ENCODE measurements around the gene FRY. TPM values are rescaled to one million over a fixed set of nuclear protein-coding genes. Genes with fewer than 3 reads are reported as not detected.

Gene FRY
- total RNA-seq, 2 experiments from 2014 or later = 3.0 to 7.0 TPM

DNA sequence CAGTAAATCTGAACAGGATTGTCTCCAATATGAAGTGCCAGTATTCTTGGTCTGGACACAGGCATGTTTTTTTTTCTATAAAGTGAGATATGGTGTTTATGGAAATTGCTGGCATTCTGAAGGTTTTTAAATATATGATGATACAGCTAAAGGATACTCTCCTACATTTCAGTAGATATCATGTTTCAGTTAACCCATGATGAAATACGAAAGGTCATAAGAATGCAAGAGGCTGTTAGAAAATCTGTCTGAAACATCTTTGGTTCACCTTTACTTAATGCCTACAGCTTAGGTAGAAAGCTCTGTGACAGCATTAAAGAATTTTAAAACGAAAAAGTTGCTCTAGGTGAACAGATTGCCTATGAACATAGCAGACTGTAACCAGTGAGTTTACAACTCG is 9.1 kb downstream of the FRY start:
- Histone ChIP-seq H2AFZ (ENCODE audit: low read length) (no peak overlapping the region), H4K20me1 (ENCODE audit: insufficient read depth, low read length) (no peaks in the 10 kb centered on the region), H3K9me2 (ENCODE audit: insufficient read depth, low read length) (no peaks in the 10 kb centered on the region), H3K27ac (ENCODE audit: low read depth, low read length, poor library complexity, severe bottlenecking) (no peak overlapping the region), H3K4me2 (ENCODE audit: low read length) (no peak overlapping the region), H3K9me3 (ENCODE audit: low read length) (no peaks in the 10 kb centered on the region), H3K79me2 (ENCODE audit: insufficient read depth, low read depth, low read length) (no peaks in the 10 kb centered on the region), H3K36me3 (ENCODE audit: insufficient read depth, low read length) (no peaks in the 10 kb centered on the region), H3K4me1 (ENCODE audit: insufficient read depth, low read length, poor library complexity, severe bottlenecking) (peaks cover under 1% of the 10 kb centered on the region), H3K4me3 (ENCODE audit: low read depth, low read length, poor library complexity, severe bottlenecking) (no peak overlapping the region)
- no peak for DNase-seq (ENCODE audit: low spot score)
- ChIA-PET POLR2A (interaction anchor here (1.3 to 1.7 kb wide), 3 partner anchors 8 to 547 kb away, joined by 4 to 9 read pairs (median 4); partner anchors contain the start of gene FRY), CTCF (ENCODE audit: unreplicated experiment) (no interaction called here)
- intact Hi-C loops (cut with micrococcal nuclease; ENCODE audit: unreplicated experiment) = loop anchor here (10.0 kb wide), 1 partner anchor 384 kb away; the partner anchor contains the start of gene N4BP2L1
- BruUV-seq (replicated peaks) = no TSS peak
- TF ChIP-seq CTCF (conservative IDR thresholded peaks at IDR 0.05; ENCODE audit: low read length) = no peak
- TF ChIP-seq EZH2phosphoT487 (IDR thresholded peaks at IDR 0.05; ENCODE audit: borderline replicate concordance, low read depth, low read length) = no peak

DNA sequence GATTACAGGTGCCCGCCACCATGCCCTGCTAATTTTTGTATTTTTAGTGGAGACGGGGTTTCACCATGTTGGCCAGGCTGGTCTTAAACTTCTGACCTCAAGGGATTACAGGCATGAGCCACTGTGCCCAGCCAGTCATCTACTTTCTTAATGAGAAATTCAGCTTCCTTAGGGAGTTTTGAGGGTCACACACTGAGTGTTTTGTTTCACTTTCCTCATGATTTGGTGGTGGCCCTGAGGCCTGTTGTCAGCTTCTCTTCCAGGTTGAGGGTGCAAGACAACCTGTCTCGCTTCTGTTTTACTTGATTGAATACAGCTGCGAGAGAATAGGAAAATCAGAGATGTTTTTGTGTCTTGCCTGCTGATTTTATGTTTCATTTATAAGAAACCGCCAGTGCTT is 9.9 kb downstream of the FRY start:
- no peak overlapping the region for H3K27ac ChIP-seq (ENCODE audit: low read depth, low read length, poor library complexity, severe bottlenecking)

More for the DNA sequence above, 9.9 kb downstream of the FRY start:
- H3K36me3 ChIP-seq (ENCODE audit: insufficient read depth, low read length) = no peaks in the 10 kb centered on the region
- no TSS peak for BruUV-seq (replicated peaks)
- no peak for DNase-seq (ENCODE audit: low spot score)
- peaks cover 8% of the 10 kb centered on the region for H3K4me1 ChIP-seq (ENCODE audit: insufficient read depth, low read length, poor library complexity, severe bottlenecking)
- ChIA-PET CTCF (ENCODE audit: unreplicated experiment) (no interaction called here), POLR2A (interaction anchor here (1.3 to 1.7 kb wide), 4 partner anchors 9 to 546 kb away, joined by 4 to 9 read pairs (median 5); partner anchors contain the start of gene FRY)
- H2AFZ ChIP-seq (ENCODE audit: low read length) = no peak overlapping the region
- no peaks in the 10 kb centered on the region for H3K9me3 ChIP-seq (ENCODE audit: low read length)
- H3K4me2 ChIP-seq (ENCODE audit: low read length) = no peak overlapping the region
- no peaks in the 10 kb centered on the region for H3K9me2 ChIP-seq (ENCODE audit: insufficient read depth, low read length)
- H3K79me2 ChIP-seq (ENCODE audit: insufficient read depth, low read depth, low read length) = no peaks in the 10 kb centered on the region
- no peaks in the 10 kb centered on the region for H4K20me1 ChIP-seq (ENCODE audit: insufficient read depth, low read length)
- intact Hi-C loops (cut with micrococcal nuclease; ENCODE audit: unreplicated experiment) = loop anchor here (10.0 kb wide), 1 partner anchor 383 kb away; the partner anchor contains the start of gene N4BP2L1
- TF ChIP-seq CTCF (conservative IDR thresholded peaks at IDR 0.05; ENCODE audit: low read length) (no peak), EZH2phosphoT487 (IDR thresholded peaks at IDR 0.05; ENCODE audit: borderline replicate concordance, low read depth, low read length) (no peak)
- H3K4me3 ChIP-seq (ENCODE audit: low read depth, low read length, poor library complexity, severe bottlenecking) = no peak overlapping the region
